ENCODE results near the gene TMEM156.

DNA sequence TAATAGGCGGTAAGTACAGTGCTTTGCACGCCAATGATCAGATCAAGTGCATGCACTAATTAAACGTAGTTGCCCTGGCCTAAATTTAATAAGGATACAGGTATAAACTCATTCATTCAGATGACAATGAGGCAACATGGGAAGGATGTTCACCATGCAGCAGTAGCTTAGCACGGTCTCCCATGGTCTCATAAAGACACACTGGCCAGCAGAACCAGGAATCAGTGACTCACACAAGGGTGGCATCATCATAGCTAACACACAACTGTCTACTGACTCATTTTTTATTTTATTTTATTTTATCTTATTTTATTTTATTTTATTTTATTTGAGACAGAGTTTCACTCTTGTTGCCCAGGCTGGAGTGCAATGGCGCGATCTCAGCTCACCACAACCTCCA, 42.7 kb downstream of the TMEM156 start:
- no peak for TF ChIP-seq ZFP37 (tag by site-specific recombination; IDR thresholded peaks at IDR 0.05)
- TF ChIP-seq BCL11A (tag by site-specific recombination; IDR thresholded peaks at IDR 0.05; ENCODE audit: low read depth): no peak
- TF ChIP-seq CTCF (tag by site-specific recombination; IDR thresholded peaks at IDR 0.05): no peak
- TF ChIP-seq SP2 (tag by site-specific recombination; IDR thresholded peaks at IDR 0.05): no peak
- no peak for TF ChIP-seq ZNF133 (tag by site-specific recombination; IDR thresholded peaks at IDR 0.05)
- TF ChIP-seq ZNF311 (tag by site-specific recombination; IDR thresholded peaks at IDR 0.05; ENCODE audit: borderline replicate concordance): no peak
- no peak for TF ChIP-seq ATF2 (tag by site-specific recombination; IDR thresholded peaks at IDR 0.05; ENCODE audit: low read depth)
- TF ChIP-seq ZNF76 (tag by site-specific recombination; IDR thresholded peaks at IDR 0.05; ENCODE audit: borderline replicate concordance, low read depth): no peak
